IPS-20b (cell line): ENCODE results near the gene SLC8A1.

Experiments used
- H3K27ac ChIP-seq: one replicate; pipeline ENCODE4 v1.5.1; 2013; ENCODE audit warnings: low read length
- H3K27me3 ChIP-seq: 2 replicates; pipeline ENCODE4 v1.6.1; 2013; ENCODE audit warnings: mild to moderate bottlenecking, low read length, inconsistent platforms; ENCODE audit not compliant: insufficient read depth
- H3K36me3 ChIP-seq: 2 replicates; pipeline ENCODE4 v1.6.1; 2013; ENCODE audit warnings: low read depth, mild to moderate bottlenecking, inconsistent platforms, low read length, moderate library complexity; ENCODE audit not compliant: insufficient read depth
- H3K4me1 ChIP-seq: 2 replicates; pipeline ENCODE4 v1.6.1; 2013; ENCODE audit warnings: mild to moderate bottlenecking, control low read depth, inconsistent platforms, low read length, moderate library complexity; ENCODE audit not compliant: insufficient read depth
- H3K4me3 ChIP-seq: 2 replicates; pipeline ENCODE4 v1.5.1; 2013; ENCODE audit warnings: mild to moderate bottlenecking, low read length, inconsistent platforms
- H3K9ac ChIP-seq: 2 replicates; pipeline ENCODE4 v1.6.1; 2013; ENCODE audit warnings: low read depth, mild to moderate bottlenecking, inconsistent platforms, low read length, moderate library complexity
- H3K9me3 ChIP-seq: 2 replicates; pipeline ENCODE4 v1.6.1; 2013; ENCODE audit warnings: mild to moderate bottlenecking, low read depth, low read length, inconsistent platforms; ENCODE audit not compliant: insufficient read depth

The SLC8A1 gene

DNA sequence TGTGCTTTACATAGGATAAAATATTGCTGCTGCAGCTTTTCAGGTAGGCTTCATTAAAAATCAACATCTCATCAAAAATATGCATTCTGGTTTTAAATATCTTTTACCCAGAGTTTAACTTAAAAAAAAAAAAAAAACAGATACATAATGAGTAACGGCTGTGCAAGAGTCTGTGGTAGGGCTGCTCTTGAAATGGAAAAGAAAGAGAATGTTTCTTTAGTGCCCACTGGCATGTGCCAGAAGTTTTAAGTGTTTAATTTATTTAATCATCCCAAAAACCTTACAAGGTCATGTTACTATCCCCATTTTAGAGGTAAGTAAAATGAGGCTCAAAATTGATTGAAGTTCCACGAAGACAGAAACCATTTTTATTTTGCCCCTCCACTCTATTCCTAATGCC lies 92.1 kb downstream of the SLC8A1 start:
- Histone ChIP-seq H3K36me3 (no peaks in the 10 kb centered on the region), H3K4me1 (no peaks in the 10 kb centered on the region), H3K9me3 (no peaks in the 10 kb centered on the region), H3K27me3 (no peaks in the 10 kb centered on the region), H3K27ac (no peak overlapping the region), H3K4me3 (no peak overlapping the region), H3K9ac (no peak overlapping the region)

DNA sequence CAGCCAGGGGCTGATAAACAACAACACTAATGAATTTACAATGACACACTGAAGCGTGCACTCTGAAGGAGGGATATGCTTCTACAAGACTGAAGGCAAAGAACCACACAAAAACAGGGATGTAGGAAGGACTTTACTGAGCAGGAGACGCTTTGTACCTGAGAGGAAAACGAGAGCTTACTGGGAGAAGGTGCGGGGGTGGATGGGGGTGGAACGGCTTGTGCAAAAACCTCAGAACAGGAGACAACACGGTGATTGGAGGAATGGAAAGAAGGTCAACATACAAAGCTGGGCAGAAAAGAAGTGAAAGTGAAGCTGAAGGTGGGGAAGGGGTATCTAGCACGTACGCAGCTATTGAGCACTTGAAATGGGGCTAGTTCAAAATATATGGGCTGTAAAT lies 93.1 kb downstream of the SLC8A1 start:
- H3K4me1 ChIP-seq, result no peaks in the 10 kb centered on the region
- H3K4me3 ChIP-seq, result no peak overlapping the region
- H3K9me3 ChIP-seq, result no peaks in the 10 kb centered on the region
- no peaks in the 10 kb centered on the region for H3K27me3 ChIP-seq
- H3K9ac ChIP-seq, result no peak overlapping the region
- H3K27ac ChIP-seq, result no peak overlapping the region
- H3K36me3 ChIP-seq, result no peaks in the 10 kb centered on the region

DNA sequence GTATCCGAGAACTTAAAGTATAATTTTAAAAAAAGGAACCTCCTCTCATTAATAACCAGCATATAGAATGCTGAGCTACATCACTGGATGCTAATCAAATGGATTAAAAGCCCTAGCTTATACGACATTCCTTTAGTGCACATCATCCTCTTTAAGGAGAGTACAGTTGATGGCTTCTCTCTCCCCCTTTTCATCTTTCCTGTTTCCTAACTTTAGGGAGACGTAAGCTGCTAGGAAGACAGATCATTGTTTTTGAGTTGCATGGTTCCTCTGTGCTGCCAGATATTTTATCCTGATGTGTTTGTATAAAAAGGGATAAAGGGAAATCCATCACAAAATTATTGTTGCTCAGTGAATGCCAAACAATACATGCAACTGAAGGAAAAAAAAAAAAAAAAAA lies 94.2 kb downstream of the SLC8A1 start:
- no peak overlapping the region for H3K4me3 ChIP-seq
- no peaks in the 10 kb centered on the region for H3K27me3 ChIP-seq
- no peak overlapping the region for H3K27ac ChIP-seq
- H3K9me3 ChIP-seq, result no peaks in the 10 kb centered on the region
- no peaks in the 10 kb centered on the region for H3K4me1 ChIP-seq
- no peaks in the 10 kb centered on the region for H3K36me3 ChIP-seq
- H3K9ac ChIP-seq, result no peak overlapping the region

DNA sequence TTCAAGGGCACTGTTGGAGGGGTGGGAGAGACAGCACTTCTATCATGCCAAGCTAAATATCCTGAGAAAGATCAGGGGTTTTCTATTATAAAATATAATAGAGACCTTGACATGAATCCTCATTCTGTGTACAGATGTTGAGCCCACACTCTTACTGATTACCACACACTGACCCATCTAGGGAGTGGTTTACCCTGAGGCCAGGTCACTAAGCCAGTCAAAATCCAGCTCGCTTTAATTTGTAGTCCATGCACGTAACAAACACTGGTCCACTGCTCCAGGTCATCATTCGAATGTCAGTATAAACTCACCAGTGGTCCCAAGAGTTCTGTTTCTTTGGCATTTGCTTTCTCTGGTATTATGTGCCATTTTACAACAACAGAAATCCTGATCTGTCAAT lies 96.4 kb downstream of the SLC8A1 start:
- no peak overlapping the region for H3K9ac ChIP-seq
- H3K27ac ChIP-seq, result no peak overlapping the region
- no peaks in the 10 kb centered on the region for H3K4me1 ChIP-seq
- H3K4me3 ChIP-seq, result no peak overlapping the region
- no peaks in the 10 kb centered on the region for H3K27me3 ChIP-seq
- no peaks in the 10 kb centered on the region for H3K9me3 ChIP-seq
- no peaks in the 10 kb centered on the region for H3K36me3 ChIP-seq

DNA sequence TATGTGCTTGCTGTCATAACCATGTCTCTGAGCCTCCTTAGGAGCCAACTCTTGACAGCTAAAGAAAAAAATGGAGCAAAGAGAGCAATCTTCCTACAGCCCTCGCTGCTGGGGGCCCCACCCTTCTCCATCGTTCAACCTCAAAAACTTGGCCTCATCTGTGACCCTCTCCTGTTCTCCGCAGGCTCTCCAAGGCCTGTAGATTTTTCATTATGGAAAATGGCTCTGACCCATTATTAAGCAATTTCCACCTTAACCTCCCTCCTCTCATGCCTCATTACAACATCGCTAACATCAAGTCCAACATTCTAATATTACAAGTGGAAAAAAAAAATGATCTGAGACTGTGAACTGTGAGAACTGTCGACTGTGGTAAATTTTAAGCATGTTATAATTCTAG lies 98.7 kb downstream of the SLC8A1 start:
- Histone ChIP-seq H3K36me3 (no peaks in the 10 kb centered on the region), H3K9ac (no peak overlapping the region), H3K9me3 (no peaks in the 10 kb centered on the region), H3K27ac (no peak overlapping the region), H3K27me3 (no peaks in the 10 kb centered on the region), H3K4me3 (no peak overlapping the region), H3K4me1 (no peaks in the 10 kb centered on the region)

DNA sequence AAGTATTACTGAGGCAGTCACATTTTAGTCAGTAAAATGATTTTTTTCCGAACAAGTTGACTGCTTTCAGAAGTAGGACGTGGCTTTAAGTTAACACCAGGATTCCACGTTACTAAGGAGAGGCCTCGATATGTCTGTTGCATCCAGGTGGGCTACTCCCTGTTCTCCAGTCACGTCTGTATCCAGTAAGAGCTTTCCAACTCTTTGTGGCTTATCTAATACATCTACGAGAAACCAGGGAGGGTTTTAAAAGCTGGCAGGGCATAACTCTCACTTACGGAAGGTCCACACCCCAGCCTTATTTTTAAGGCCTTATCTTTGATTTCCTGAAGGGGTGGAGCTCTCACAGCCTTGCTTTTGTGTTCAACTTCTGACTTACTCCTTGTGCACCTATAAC lies 99.2 kb downstream of the SLC8A1 start:
- Histone ChIP-seq H3K36me3 (no peaks in the 10 kb centered on the region), H3K4me3 (no peak overlapping the region), H3K27ac (no peak overlapping the region), H3K27me3 (no peaks in the 10 kb centered on the region), H3K4me1 (no peaks in the 10 kb centered on the region), H3K9me3 (no peaks in the 10 kb centered on the region), H3K9ac (no peak overlapping the region)

DNA sequence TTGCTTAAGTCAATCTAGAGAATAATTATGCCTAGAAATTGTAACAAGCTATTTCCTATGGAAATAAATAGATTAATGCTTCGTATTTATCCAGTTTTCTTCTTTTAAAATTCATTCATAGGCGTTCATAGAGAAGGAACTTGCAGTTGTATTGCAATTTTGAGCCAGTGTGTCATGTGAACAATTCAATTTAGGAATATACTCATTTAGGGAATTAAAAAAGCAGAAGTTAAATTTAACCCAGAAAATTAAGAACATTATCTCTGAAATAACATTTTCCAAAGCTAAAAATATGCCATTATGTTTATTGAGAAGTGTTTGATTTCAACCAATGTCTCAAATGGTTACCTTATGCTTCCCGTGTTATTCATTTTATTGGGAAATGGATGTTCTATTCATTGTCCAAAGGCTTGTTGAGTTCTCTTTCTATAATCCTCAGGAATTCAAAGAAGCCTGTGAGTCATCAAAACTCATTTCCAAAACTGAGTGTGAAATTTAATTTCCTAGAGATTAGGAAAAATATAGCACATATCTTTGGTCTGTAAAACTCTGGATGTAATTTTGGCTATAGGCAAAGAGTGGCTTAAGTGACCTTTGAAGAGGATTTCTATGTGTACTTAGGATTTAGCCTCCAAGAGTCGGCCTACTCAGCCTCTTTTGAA lies 99.7 kb downstream of the SLC8A1 start:
- Histone ChIP-seq H3K27me3 (no peaks in the 10 kb centered on the region), H3K9me3 (no peaks in the 10 kb centered on the region), H3K4me1 (no peaks in the 10 kb centered on the region), H3K36me3 (no peaks in the 10 kb centered on the region), H3K27ac (no peak overlapping the region), H3K9ac (no peak overlapping the region), H3K4me3 (no peak overlapping the region)

DNA sequence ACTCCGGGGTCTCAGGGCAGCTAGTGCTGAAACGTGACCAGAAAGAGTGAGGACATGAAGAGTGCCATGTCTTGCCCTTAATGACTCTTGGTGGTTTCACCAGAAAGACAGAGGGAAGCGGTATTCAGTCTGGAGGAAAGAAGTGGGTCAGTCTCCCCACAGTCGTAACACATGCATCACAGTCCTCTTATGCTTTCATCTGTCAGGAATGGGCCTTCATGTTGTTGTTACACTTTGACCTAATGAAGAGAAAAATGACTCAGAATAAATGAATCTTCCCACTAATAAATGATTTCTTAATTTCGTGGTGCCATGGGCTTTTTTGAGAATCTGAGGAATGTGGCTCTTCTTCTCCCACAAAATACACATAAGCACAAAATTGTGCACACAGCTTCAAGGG lies 103.2 kb downstream of the SLC8A1 start:
- Histone ChIP-seq H3K9ac (no peak overlapping the region), H3K9me3 (no peaks in the 10 kb centered on the region), H3K27ac (no peak overlapping the region)

DNA sequence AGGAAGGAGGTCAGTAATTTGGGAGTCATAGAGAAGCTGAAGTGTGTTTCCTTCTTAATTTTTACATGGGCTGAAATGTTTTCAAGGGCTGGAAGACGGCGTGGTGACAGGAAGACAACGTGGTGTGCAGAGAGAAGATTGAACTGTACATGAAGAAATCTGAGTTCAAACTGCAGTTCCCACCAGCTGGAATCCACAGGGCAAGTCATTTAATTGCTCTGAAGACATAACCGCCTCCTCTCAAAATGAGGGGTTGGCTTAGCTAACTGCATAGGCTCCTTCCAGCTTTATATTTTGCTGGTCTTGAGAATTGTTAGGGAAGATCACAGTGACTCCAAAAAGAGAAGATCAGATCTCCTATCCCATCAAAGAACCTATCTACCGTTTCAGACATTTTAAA lies 103.9 kb downstream of the SLC8A1 start:
- Histone ChIP-seq H3K36me3 (no peaks in the 10 kb centered on the region), H3K4me1 (no peaks in the 10 kb centered on the region), H3K9ac (no peak overlapping the region), H3K27me3 (no peaks in the 10 kb centered on the region), H3K9me3 (no peaks in the 10 kb centered on the region), H3K4me3 (no peak overlapping the region), H3K27ac (no peak overlapping the region)

More for the DNA sequence above, 103.2 kb downstream of the SLC8A1 start:
- Histone ChIP-seq H3K4me1 (no peaks in the 10 kb centered on the region), H3K36me3 (no peaks in the 10 kb centered on the region), H3K27me3 (no peaks in the 10 kb centered on the region), H3K4me3 (no peak overlapping the region)

DNA sequence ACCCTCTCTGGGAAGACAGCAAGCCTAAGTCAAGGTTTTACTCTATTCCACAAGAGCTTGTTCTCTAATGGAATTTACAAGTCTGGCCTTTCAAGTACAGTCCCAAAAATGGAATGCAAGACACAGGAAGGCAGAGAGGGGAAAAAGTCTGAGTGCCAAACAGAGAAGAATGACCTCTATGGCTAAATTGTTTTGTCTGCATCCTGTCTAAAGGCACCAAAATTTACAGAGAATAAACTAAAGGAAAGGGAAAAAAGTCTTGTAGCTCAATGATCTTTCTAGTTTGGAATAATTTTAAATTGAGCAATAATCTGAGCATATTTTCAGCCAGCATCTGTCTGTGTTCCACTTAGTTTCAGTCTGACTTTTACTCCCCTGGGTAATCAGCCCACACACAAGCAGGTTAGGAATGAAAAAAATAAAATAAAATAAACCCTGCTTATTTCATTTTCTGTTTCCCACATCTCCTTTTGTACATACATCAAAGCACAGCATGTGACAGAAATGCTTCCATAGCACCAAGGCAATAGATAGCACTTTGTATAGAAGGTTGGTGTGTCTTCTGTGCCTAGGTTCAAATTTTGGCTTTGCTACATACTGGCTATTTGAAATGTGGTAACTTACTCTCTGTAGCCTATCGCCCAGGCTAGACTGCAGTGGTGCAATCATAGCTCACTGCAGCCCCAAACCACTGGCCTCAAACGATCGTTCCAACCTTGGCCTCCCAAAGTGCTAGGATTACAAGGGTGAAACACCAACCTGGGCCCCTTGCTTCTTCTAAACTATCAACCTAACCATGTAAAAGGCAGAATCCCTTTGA lies 105.1 kb downstream of the SLC8A1 start:
- no peaks in the 10 kb centered on the region for H3K9me3 ChIP-seq
- H3K4me3 ChIP-seq, result no peak overlapping the region
- no peaks in the 10 kb centered on the region for H3K4me1 ChIP-seq
- H3K27me3 ChIP-seq, result no peaks in the 10 kb centered on the region
- no peak overlapping the region for H3K9ac ChIP-seq
- no peak overlapping the region for H3K27ac ChIP-seq
- H3K36me3 ChIP-seq, result no peaks in the 10 kb centered on the region

DNA sequence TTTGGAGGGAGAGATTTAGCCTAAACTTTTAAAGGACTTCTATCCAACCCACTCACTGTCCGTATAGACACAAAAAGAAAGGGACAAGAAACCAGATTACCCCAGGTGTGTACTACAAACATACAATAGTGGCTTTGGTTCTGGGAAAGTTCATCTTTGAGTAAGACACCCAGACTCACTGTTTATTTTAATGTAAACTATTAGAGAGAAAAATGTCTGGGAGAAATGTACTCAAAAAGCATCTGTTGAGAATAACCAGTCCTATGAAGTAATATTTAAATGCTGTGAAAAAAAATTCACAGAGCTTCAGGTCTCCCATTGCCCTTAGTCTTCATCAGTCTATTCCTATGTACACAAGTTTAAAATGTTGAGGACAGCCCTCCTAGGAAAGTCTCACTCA lies 107.5 kb downstream of the SLC8A1 start:
- H3K4me3 ChIP-seq, result no peak overlapping the region
- no peak overlapping the region for H3K9ac ChIP-seq
- no peaks in the 10 kb centered on the region for H3K36me3 ChIP-seq
- H3K9me3 ChIP-seq, result no peaks in the 10 kb centered on the region
- H3K27me3 ChIP-seq, result no peaks in the 10 kb centered on the region
- H3K4me1 ChIP-seq, result no peaks in the 10 kb centered on the region
- H3K27ac ChIP-seq, result no peak overlapping the region

DNA sequence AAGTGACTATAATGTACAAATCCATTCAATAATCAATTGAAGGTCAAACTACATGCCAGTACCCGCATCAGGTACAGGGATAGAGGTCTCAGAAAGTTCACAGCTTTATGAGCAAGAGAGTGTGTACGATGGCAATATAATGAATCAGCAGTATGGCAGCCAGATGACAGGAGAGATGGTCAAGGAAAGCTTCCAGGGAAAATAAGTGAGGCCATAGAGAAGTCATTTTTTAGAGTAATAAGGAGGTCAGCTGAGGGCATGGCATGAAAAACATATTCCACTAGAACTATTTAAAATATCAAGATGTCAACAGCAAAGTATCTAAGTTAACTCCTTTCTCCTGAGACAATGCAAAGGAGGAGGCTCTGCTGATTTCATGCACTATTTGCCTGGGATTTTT lies 108.0 kb downstream of the SLC8A1 start:
- H3K4me3 ChIP-seq, result no peak overlapping the region
- no peak overlapping the region for H3K9ac ChIP-seq
- no peaks in the 10 kb centered on the region for H3K4me1 ChIP-seq
- H3K9me3 ChIP-seq, result no peaks in the 10 kb centered on the region
- no peaks in the 10 kb centered on the region for H3K27me3 ChIP-seq
- H3K36me3 ChIP-seq, result no peaks in the 10 kb centered on the region
- H3K27ac ChIP-seq, result no peak overlapping the region
